CD4-positive, alpha-beta T cell treated with Interferon gamma for 1 hour (primary cell): ENCODE measurements around the gene NAA80.

ENCODE experiments used
- DNase-seq: peaks from one replicate; pipeline ENCODE4 v3.0.0-alpha.2; 2020

The NAA80 gene

GRCh38 chr3:50327943-50328691, 28.9 kb upstream of the NAA80 start, which contains the start of gene TUSC2:
TSS of gene TUSC2 (minus strand) at chr3:50328223. CDS start at chr3:50328099, 124 bp downstream.
- peak; percentile 94 for DNase-seq

GRCh38 chr3:50327129-50327528, 27.9 kb upstream of the NAA80 start:
- DNase-seq, result no peak

- no peak for DNase-seq
These were observed 27.0 kb upstream of the NAA80 start for GRCh38 chr3:50326182-50326541.

GRCh38 chr3:50325497-50326181, 26.4 kb upstream of the NAA80 start:
- no peak for DNase-seq

GRCh38 chr3:50325113-50325480, 25.9 kb upstream of the NAA80 start:
- DNase-seq, result no peak

GRCh38 chr3:50324351-50325112, 25.3 kb upstream of the NAA80 start:
- peak; percentile 53 for DNase-seq

GRCh38 chr3:50323614-50324199, 24.5 kb upstream of the NAA80 start:
- no peak for DNase-seq

- DNase-seq, result no peak
These were observed 23.9 kb upstream of the NAA80 start for GRCh38 chr3:50323092-50323600.

GRCh38 chr3:50322386-50323091, 23.3 kb upstream of the NAA80 start, which contains the start of gene HYAL2:
TSS of gene HYAL2 (minus strand) at chr3:50322745. CDS start at chr3:50320489, 2,256 bp downstream.
- no peak for DNase-seq

- DNase-seq, result no peak
These were observed 22.8 kb upstream of the NAA80 start for GRCh38 chr3:50322115-50322385.

GRCh38 chr3:50321336-50322114, 22.3 kb upstream of the NAA80 start:
- peak; percentile 81 for DNase-seq

- DNase-seq, result no peak
These were observed 21.7 kb upstream of the NAA80 start for GRCh38 chr3:50320853-50321335.

GRCh38 chr3:50319894-50320625, 20.9 kb upstream of the NAA80 start:
- DNase-seq, result no peak

GRCh38 chr3:50319181-50319893, 20.1 kb upstream of the NAA80 start:
- no peak for DNase-seq

- DNase-seq, result peak; percentile 24
These were observed 19.4 kb upstream of the NAA80 start for GRCh38 chr3:50318615-50319014.

GRCh38 chr3:50318163-50318562, 19.0 kb upstream of the NAA80 start:
- no peak for DNase-seq

GRCh38 chr3:50317300-50317699, 18.1 kb upstream of the NAA80 start:
- DNase-seq, result no peak

GRCh38 chr3:50316657-50317242, 17.5 kb upstream of the NAA80 start:
- peak; percentile 59 for DNase-seq

- DNase-seq, result no peak
These were observed 15.6 kb upstream of the NAA80 start for GRCh38 chr3:50314816-50315215.

- DNase-seq, result no peak
These were observed 15.1 kb upstream of the NAA80 start for GRCh38 chr3:50314342-50314741.
